PC-9 (cell line): ENCODE data around the gene WNT2B.

Source experiments
- EZH2 ChIP-seq: fragments of 200-600 bp; sonication (generic); IDR thresholded peaks from 2 replicates; pipeline ENCODE4 v1.8.0; 2017; ENCODE audit warnings: antibody characterized with exemption, low read depth
- TF ChIP-seq, protein P1 (sequence below): fragments of 200-600 bp; sonication (generic); conservative IDR thresholded peaks from 2 replicates; pipeline ENCODE4 v1.6.1; 2017; ENCODE audit warnings: mixed run types, antibody characterized with exemption, mild to moderate bottlenecking, moderate library complexity

- TF ChIP-seq, protein P1, sequence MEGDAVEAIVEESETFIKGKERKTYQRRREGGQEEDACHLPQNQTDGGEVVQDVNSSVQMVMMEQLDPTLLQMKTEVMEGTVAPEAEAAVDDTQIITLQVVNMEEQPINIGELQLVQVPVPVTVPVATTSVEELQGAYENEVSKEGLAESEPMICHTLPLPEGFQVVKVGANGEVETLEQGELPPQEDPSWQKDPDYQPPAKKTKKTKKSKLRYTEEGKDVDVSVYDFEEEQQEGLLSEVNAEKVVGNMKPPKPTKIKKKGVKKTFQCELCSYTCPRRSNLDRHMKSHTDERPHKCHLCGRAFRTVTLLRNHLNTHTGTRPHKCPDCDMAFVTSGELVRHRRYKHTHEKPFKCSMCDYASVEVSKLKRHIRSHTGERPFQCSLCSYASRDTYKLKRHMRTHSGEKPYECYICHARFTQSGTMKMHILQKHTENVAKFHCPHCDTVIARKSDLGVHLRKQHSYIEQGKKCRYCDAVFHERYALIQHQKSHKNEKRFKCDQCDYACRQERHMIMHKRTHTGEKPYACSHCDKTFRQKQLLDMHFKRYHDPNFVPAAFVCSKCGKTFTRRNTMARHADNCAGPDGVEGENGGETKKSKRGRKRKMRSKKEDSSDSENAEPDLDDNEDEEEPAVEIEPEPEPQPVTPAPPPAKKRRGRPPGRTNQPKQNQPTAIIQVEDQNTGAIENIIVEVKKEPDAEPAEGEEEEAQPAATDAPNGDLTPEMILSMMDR: no peak
- no peak for TF ChIP-seq EZH2
These were observed 1.4 kb upstream of the WNT2B start for GRCh38 chr1:112507336-112507735.
